ENCODE results near the gene RAB3GAP2.
A peak's percentile ranks its signal among the peaks of the same experiment; 100 is the strongest.
"Not testable (repeated sequence)": the region's sequence is repeated elsewhere in the genome, so short reads cannot be mapped to it uniquely, and the experiment has no call there.

Gene RAB3GAP2, protein sequence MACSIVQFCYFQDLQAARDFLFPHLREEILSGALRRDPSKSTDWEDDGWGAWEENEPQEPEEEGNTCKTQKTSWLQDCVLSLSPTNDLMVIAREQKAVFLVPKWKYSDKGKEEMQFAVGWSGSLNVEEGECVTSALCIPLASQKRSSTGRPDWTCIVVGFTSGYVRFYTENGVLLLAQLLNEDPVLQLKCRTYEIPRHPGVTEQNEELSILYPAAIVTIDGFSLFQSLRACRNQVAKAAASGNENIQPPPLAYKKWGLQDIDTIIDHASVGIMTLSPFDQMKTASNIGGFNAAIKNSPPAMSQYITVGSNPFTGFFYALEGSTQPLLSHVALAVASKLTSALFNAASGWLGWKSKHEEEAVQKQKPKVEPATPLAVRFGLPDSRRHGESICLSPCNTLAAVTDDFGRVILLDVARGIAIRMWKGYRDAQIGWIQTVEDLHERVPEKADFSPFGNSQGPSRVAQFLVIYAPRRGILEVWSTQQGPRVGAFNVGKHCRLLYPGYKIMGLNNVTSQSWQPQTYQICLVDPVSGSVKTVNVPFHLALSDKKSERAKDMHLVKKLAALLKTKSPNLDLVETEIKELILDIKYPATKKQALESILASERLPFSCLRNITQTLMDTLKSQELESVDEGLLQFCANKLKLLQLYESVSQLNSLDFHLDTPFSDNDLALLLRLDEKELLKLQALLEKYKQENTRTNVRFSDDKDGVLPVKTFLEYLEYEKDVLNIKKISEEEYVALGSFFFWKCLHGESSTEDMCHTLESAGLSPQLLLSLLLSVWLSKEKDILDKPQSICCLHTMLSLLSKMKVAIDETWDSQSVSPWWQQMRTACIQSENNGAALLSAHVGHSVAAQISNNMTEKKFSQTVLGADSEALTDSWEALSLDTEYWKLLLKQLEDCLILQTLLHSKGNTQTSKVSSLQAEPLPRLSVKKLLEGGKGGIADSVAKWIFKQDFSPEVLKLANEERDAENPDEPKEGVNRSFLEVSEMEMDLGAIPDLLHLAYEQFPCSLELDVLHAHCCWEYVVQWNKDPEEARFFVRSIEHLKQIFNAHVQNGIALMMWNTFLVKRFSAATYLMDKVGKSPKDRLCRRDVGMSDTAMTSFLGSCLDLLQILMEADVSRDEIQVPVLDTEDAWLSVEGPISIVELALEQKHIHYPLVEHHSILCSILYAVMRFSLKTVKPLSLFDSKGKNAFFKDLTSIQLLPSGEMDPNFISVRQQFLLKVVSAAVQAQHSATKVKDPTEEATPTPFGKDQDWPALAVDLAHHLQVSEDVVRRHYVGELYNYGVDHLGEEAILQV (N-terminal part only)

DNA sequence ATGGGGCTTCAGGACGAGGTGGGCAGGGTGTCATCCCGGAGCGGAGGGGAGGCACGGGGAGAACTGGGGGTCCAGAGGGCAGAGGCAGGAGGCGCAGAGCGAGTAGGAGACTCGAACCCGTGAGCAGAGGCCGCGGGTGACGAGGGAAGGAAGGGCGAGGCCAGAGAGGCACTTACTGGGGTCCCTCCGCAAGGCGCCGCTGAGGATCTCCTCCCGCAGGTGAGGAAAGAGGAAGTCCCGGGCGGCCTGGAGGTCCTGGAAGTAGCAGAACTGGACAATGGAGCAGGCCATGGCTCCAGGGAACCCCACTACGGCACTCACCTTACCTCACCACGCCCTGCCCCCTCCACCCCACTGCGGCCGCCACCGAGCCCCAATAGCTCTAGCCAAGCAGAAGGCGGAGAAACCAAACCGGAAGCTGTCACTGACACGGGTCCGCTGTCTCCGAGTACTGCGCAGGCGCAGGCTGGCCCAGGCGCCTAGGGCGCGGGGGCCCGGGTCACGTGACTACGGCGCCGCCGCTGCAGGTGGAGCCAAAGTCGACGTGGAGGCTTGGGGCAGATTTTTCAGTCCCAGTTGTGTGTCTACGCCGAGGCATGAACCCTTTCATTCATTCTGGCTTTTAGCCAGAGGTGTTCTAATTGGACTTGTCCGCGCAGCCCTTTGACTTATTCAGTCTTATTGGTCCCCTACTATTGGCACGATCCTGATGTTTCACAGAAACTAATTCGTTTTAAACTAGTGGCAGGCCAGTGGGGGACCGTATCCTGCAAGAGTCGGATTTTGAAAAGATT is at the start of gene RAB3GAP2:
RAB3GAP2 (minus strand) TSS at position 407 of the 794 bp plus-strand sequence; CDS start at position 291, 116 bp downstream.
- DNase-seq (ENCODE audit: low read depth in 2 of 3, low spot score in 2 of 3), result peak; percentile 81 to 97 (median 92)

DNA sequence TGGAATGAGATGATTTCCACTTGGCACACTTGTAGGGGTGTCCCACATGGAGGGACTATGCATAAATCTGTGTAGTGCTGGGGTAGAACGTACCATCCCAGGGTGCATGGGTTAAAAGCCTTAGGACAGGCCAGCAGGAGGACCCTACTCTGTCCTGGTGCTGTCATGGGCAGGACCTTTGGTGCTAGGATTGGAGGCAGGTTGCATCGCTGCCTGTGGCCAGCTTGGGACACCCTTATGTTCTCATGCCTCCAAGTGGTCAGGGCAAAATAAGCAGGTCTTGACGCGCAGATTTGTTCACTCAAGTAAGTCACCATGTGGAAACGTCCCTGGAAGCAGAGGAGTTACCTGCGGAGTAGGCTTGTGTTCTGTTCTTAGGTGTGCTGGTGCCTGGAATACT is 49.5 kb upstream of the RAB3GAP2 start:
- DNase-seq (ENCODE audit: low read depth in 2 of 3, low spot score in 2 of 3), result no peak

DNA sequence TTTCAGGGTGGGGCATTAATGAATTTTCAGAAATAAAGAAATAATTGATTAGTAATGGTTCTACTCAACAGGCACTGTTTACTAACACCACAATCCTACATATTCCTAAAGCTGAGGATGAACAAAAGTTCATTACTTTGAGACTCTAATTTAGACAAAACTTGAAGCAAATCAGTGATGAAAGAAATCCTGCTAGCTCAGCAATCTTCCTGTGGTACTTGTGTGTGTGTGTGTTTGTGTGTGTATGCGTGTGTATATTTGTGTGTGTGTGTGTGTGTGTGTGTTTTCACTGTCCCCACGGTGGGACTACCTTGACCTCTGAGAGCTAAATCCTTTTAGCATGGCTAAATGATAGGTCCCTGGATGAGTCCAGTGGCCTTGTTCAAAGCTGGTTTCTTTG is 48.5 kb upstream of the RAB3GAP2 start:
- DNase-seq (ENCODE audit: low read depth in 2 of 3, low spot score in 2 of 3), result no peak

DNA sequence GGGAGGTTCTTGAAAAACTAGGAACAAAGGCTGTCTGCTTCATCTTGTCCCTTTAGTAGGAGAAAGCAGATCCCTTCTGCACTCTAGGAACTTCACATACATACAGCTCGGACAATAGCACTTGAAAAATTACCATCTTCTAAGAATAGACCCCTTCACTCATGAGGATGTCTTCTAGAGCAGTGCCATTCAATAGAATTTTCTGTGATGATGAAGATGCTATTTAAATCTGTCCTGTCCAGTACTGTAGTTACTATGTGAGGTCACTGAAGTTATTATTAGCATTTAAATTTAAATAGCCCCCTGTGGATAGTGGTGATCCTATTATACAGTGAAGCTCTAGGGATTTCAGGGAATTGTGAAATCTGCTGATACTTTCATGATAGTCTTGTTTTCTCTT is 46.4 kb upstream of the RAB3GAP2 start:
- DNase-seq (ENCODE audit: low read depth in 2 of 3, low spot score in 2 of 3), result no peak

DNA sequence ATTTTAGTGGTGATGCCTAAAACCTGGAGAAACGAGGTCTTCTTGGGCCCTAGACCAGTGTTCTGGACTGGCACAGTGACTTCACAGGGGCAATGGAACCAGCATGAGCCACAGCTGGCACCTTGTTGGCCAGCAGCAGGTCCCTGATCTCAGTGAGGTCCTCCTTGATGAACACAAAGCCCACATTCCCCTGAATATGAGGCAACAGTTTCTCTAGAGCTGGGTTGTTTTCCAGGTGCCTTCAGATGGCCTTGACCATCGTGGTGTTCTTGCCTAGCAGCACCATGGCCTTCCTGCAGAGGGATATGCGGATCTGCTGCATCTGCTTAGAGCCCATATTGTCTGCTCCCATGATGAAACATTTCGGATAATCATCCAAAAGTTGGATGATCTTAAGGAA is 44.9 kb upstream of the RAB3GAP2 start:
- DNase-seq (ENCODE audit: low read depth in 2 of 3, low spot score in 2 of 3), result no peak

DNA sequence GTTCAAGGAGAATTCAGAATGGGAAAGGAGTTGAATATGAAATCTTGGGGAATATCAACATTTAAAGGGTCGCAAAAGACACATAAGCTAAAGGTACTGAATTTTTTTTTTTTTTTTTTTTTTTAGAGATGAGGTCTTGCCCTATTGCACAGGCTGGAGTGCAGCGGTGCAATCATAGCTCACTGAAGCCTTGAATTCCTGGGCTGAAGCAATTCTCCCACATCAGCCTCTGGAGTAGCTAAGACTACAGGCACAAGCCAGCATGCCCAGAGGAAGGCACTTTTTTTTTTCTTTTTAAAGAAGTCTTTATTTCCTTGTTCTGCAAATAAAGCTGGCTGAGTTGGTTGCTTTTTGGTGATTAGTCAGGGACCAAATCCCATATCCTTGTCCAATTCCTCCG is 44.1 kb upstream of the RAB3GAP2 start:
- no peak for DNase-seq (ENCODE audit: low read depth in 2 of 3, low spot score in 2 of 3)

DNA sequence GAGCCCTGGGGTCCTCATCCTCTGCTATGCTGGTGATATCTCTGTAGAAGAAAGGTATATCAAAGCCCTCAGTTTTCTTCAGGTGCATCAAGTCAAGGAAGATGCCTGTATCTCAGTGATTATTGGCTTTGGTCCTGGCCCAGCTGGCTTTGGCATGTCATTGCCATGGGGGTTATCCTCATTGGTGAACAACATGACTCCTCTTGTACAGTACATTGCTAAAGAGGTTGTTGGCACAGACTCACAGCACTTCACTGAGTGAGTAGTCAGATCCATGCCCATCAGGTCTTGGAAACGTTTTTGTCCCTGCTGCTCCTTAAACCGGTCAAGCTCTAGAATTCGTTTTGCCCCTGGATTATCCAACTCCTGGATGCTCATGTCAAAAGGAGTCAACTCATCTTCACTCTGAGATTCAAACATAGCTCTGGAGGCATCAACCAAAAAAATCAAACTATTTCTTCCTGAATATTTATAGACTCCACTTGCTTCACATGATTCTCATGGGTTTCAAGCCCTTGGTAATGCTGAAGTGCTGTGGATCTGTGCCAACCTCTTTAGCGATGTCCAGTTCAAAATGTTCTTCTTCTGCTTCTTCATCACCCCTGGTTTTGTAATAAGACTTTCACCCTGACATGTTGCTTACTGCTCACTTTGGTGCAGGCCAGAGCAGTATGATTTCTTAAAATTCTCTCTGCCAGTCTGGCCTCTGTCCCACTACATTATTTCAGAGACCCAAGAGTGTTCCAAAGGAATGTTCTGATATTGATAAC is 43.0 kb upstream of the RAB3GAP2 start:
- DNase-seq (ENCODE audit: low read depth in 2 of 3, low spot score in 2 of 3), result no peak

DNA sequence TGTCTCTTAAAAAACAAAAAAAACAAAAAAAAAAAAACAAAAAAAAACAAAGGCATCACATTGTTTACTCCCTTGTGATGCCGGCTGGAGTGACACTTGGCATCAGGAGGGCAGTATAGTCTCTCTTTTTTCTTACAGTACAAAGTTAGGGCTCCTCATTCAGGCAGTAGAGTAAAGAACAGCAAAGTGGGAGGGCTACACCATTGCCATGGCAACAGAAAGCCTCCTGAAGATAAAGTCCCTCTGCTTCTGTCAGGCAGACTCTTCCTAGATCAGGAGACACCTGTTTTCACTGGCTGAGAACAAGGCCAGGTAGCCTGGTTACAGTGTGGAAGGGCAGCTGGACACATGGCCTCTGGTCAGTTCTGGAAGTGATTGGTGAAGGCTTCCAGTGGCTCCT is 41.3 kb upstream of the RAB3GAP2 start:
- no peak for DNase-seq (ENCODE audit: low read depth in 2 of 3, low spot score in 2 of 3)

DNA sequence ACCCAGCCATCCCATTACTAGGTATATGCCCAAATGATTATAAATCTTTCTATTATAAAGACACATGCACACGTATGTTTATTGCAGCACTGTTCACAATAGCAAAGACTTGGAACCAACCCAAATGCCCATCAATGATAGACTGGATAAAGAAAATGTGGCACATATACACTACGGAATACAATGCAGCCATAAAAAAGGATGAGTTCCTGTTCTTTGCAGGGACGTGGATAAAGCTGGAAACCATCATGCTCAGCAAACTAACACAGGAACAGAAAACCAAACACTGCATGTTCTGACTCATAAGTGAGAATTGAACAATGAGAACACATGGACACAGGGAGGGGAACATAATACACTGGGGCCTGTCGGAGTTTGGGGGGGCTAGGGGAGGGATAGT is 37.9 kb upstream of the RAB3GAP2 start:
- DNase-seq (ENCODE audit: low read depth in 2 of 3, low spot score in 2 of 3), result not testable (repeated sequence)

DNA sequence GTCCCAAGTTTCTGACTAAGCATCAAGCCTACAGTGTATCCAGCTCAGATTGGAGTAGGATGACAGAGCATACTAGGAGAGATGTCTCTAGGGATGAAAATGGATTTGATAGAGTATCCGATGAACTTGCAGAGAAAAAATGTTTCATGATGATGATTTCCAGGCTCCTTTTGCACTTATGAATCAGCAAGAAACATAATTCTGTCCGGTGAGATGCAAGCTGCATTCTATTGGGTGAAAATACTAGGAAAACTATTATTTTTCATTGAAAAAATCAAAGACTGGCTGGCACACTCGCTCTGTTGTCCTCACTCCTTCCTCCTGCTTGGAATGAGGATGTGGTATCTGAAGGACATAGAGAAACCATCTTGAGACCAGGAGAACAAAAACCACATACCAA is 35.4 kb upstream of the RAB3GAP2 start:
- no peak for DNase-seq (ENCODE audit: low read depth in 2 of 3, low spot score in 2 of 3)

DNA sequence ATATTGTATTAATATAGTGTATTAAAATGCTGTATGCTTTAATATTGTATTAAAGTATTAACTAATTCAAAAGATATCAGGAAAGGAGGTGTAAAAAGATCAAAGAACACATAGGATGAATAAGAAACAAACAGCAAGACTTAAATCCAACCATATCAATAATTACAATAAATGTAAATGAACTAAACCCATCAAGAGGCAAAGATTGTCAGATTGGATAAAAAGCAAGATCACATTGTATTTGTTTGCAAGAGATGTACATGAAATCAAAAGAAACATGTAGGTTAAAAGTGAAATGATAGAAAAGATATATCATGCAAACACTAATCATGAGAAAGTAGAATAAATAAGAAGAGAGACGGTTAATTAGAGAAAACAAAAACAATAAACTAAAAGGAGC is 34.1 kb upstream of the RAB3GAP2 start:
- DNase-seq (ENCODE audit: low read depth in 2 of 3, low spot score in 2 of 3), result no peak

DNA sequence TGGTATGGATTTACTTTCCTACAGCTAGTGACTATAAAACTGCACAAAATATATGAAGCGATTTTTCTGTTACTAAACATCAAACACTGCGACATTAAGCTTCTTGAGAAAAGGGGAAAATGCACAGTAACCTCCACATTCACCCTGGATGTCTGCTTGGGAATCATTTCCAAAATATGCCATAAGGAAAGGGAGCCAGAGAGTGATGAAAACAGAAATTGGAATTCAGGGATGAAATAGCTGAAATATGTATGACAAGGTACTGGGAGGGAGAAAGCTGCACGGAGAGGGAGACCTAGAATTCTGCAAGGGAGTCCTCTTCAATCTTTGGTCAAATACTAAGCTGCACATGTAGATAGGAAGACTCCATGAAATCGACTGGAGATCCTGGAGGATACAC is 31.6 kb upstream of the RAB3GAP2 start:
- DNase-seq (ENCODE audit: low read depth in 2 of 3, low spot score in 2 of 3), result no peak

DNA sequence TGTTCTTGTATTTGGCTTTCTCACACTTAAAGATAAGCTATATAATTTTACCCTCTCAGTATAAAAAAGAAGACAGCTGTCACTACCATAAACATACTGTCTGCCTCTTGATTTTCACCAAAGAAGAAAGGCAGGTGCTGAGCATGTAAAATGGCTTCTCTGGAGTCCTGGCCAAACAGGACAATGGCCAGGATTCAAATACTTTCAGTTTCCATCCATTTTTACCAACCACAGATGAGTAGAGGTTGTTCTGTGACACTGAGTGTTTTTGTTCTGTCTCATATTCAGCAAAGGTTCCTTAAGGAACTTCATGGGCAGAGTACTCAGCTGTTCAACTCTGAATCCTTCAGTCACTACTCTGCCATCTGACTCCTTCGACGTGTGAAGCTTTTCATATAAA is 29.4 kb upstream of the RAB3GAP2 start:
- no peak for DNase-seq (ENCODE audit: low read depth in 2 of 3, low spot score in 2 of 3)

DNA sequence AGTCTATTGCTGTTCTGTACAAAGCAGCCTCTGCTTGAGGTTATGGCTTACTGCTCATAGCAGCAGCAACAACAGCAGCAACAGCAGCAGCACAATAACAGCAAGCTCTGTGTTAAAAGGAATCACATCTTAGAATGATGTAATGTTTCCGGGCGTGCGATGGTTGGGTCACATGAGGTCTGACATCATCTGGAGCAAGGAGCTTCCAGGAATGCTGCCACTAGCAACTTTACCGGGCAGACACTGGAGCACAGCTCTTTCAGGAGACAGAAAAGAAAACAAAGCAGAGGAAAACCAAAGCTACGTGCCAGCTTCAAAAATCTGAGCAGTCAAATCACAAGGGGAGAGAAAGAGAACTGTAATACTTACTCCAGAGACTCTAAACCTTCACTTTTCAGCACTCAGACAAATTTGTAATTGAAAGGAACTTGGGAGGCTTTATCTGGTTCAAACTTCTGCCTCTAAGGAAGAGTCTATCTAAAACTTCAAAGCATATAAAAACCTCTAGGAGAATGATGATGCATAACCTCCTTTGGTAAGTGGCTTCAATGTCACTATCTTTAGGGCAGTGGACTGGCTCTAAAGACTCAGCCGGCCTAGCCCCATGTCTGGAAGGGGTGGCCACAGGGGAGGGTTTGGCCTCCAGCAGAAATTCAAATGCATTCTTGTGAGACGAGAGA is 28.3 kb upstream of the RAB3GAP2 start:
- DNase-seq (ENCODE audit: low read depth in 2 of 3, low spot score in 2 of 3), result no peak

DNA sequence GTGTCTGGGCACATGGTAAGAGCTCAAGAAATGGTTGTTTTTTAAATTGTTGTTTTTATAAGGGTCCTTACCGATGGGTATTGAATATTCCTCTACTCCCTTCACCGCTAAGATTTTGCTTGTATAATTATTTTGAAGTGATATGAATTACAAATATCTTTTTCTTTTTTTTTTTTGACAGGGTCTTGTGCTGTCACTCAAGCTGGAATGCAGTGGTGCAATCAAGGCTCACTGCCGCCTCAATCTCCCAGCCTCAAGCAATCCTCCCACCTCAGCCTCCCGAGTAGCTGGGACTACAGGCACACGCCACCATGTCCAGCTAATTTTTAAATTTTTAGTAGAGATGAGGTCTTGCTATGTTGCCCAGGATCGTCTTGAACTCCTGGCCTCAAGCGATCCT is 27.1 kb upstream of the RAB3GAP2 start:
- no peak for DNase-seq (ENCODE audit: low read depth in 2 of 3, low spot score in 2 of 3)

DNA sequence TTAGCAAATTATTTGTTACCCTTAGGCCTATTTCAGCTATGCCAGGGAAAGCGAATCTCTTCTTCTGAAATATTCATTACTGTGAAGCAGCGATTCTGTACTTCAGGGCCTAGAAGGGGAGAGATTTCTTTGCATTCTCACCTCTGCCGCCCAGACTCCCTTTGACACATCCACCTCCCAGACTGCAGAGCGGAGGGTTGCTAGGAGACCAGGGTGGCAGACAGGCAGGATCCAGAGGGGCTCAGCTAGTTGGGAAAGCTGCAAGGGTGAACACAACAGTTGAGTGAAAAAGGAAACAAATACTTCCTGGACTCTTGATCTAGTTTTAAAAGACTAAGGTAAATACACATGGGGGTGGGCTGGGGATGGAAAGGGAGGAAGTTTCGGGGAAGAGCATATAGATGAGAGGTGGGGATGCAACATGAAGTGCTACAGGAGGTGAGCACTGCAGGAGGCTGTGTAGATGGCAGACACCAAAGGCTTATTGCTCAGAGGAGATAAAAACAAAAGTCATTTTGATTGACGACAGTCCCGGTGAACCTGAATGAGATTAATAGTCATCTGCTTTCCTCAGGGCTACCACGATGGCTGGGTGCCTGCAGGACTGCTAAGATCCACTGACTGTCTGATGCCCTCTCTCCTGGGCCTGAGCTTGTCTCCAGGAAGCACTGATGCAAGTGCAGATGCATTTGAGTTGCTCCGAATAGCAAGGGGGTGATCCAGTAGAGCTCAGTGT is 26.4 kb upstream of the RAB3GAP2 start:
- DNase-seq (ENCODE audit: low read depth in 2 of 3, low spot score in 2 of 3), result no peak

DNA sequence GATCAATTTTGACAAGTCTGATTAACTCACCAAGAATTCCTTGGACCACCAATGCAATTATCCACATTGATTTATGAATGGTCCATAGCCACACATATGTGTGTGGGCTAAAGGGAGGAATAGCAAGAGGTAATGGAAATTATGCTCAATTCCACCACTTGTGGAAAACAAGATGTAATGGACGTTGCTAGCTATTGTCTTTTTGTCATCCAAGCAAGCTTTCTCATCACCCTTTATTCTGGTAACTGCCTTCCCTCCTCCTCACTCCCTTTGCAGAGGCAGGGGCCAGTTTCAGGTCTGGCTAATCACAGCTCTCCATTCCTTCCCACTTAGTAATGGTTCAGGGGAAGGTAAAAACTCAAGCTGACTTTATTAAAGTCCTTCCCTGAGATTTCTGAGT is 24.7 kb upstream of the RAB3GAP2 start:
- no peak for DNase-seq (ENCODE audit: low read depth in 2 of 3, low spot score in 2 of 3)

DNA sequence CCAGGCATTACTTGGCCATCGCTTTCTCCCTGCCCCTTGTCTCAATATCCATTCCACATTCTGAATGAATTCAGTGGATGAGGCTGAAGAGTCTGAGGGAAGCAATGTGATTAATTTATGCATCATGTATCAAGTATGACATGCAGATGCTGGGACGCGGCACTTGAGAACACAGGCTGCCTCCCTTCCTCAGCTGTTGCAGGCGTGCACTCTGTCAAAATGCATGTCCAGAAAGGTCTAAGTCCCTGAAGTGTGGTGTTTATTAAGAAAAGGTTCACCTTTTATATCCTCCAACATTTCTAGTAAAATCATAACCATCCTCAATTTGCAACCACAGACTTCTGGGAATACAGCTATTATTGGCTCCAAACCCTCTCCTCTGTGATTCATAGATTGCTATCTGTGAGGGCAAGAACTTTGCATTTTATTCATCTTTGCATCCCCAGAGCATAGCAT is 22.6 kb upstream of the RAB3GAP2 start:
- DNase-seq (ENCODE audit: low read depth in 2 of 3, low spot score in 2 of 3), result no peak

DNA sequence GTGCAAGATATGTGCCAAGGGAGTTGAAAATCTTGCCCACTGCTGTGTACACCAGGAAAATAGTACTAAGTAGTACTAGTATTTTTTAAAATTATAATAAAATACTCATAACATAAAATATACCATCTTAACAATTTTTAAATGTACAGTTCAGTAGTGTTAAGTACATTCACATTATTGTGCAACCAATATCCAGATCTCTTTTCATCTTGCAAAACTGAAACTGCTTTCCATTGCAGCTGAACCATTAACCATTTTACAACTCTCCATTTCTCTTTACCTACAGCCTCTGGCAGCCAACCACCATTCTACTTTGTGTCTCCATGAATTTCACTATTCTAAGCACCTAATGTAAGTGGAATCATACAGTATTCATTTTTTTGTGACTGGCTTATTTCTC is 19.3 kb upstream of the RAB3GAP2 start:
- DNase-seq (ENCODE audit: low read depth in 2 of 3, low spot score in 2 of 3), result no peak

Measured in activated CD8-positive, alpha-beta memory T cell treated with anti-CD3 and anti-CD28 coated beads for 48 hours (primary cell).